MV-4-11 (cell line): ENCODE data around the gene CCR1.
A peak's percentile ranks its signal among the peaks of the same experiment; 100 is the strongest.
"Not testable (repeated sequence)": the region's sequence is repeated elsewhere in the genome, so short reads cannot be mapped to it uniquely, and the experiment has no call there.

Experiments used
- DNase-seq: peaks from one replicate; lab custom pipeline; 2025; lab: John Stamatoyannopoulos, UW

The CCR1 gene

GRCh38 chr3:46212101-46212500 lies 4.0 kb upstream of the CCR1 start:
- DNase-seq: peak; percentile 15

- DNase-seq: peak; percentile 55
Measured at GRCh38 chr3:46209746-46210470, 1.8 kb upstream of the CCR1 start.

GRCh38 chr3:46209053-46209452 lies 940 bp upstream of the CCR1 start:
- DNase-seq: no peak

- not testable (repeated sequence) for DNase-seq
Measured at GRCh38 chr3:46207514-46207913, 599 bp downstream of the CCR1 start.

- DNase-seq: no peak
Measured at GRCh38 chr3:46206282-46207015, 1.7 kb downstream of the CCR1 start.

- DNase-seq: no peak
Measured at GRCh38 chr3:46205286-46205960, 2.7 kb downstream of the CCR1 start.

- DNase-seq: no peak
Measured at GRCh38 chr3:46203681-46204080, 4.4 kb downstream of the CCR1 start.

GRCh38 chr3:46202535-46202934 lies 5.6 kb downstream of the CCR1 start:
- no peak for DNase-seq

- no peak for DNase-seq
Measured at GRCh38 chr3:46200790-46201189, 7.3 kb downstream of the CCR1 start.

GRCh38 chr3:46200211-46200610 lies 7.9 kb downstream of the CCR1 start:
- no peak for DNase-seq

- DNase-seq: no peak
Measured at GRCh38 chr3:46196261-46196957, 11.7 kb downstream of the CCR1 start.

- DNase-seq: no peak
Measured at GRCh38 chr3:46194868-46195553, 13.1 kb downstream of the CCR1 start.

- DNase-seq: peak; percentile 93
Measured at GRCh38 chr3:46193436-46193835, 14.7 kb downstream of the CCR1 start.

- no peak for DNase-seq
Measured at GRCh38 chr3:46192939-46193338, 15.2 kb downstream of the CCR1 start.

- DNase-seq: peak; percentile 98
Measured at GRCh38 chr3:46191730-46192129, 16.4 kb downstream of the CCR1 start.

- DNase-seq: no peak
Measured at GRCh38 chr3:46188708-46189107, 19.4 kb downstream of the CCR1 start.

GRCh38 chr3:46187876-46188275 lies 20.2 kb downstream of the CCR1 start:
- no peak for DNase-seq

GRCh38 chr3:46187341-46187700 lies 20.8 kb downstream of the CCR1 start:
- DNase-seq: no peak

GRCh38 chr3:46186471-46187340 lies 21.4 kb downstream of the CCR1 start:
- peak; percentile 83 for DNase-seq

GRCh38 chr3:46184469-46184868 lies 23.6 kb downstream of the CCR1 start:
- DNase-seq: peak; percentile 75

- peak; percentile 53 for DNase-seq
Measured at GRCh38 chr3:46183330-46183729, 24.8 kb downstream of the CCR1 start.
